ENCODE measurements around the gene RHEX.
"Not testable (repeated sequence)": the region's sequence is repeated elsewhere in the genome, so short reads cannot be mapped to it uniquely, and the experiment has no call there.

Gene RHEX

GRCh38 chr1:206055639-206056323 is 2.8 kb downstream of the RHEX start:
- H2AFZ ChIP-seq (ENCODE audit: low read length): not testable (repeated sequence)

GRCh38 chr1:206058289-206058926 is 5.4 kb downstream of the RHEX start:
- H3K9me2 ChIP-seq (replicated peaks; ENCODE audit: insufficient read depth, low read length); H3K4me2 ChIP-seq (ENCODE audit: low read depth, low read length); H3K36me3 ChIP-seq (replicated peaks; ENCODE audit: insufficient read depth, low read length); H2AFZ ChIP-seq (ENCODE audit: low read length); H4K20me1 ChIP-seq (ENCODE audit: insufficient read depth, low read length); H3K27ac ChIP-seq (ENCODE audit: low read length); H3K4me1 ChIP-seq (ENCODE audit: low read length); DNase-seq; H3F3A ChIP-seq (ENCODE audit: insufficient read depth, low read length); H3K4me3 ChIP-seq (ENCODE audit: low read length); H3K27me3 ChIP-seq (replicated peaks; ENCODE audit: insufficient read depth, low read length); H3K9ac ChIP-seq (ENCODE audit: low read length); H3K9me3 ChIP-seq (replicated peaks; ENCODE audit: insufficient read depth, low read length): not testable (repeated sequence)
- peaks cover 42% of the 10 kb centered on the region for H3K79me2 ChIP-seq (ENCODE audit: low read length)

More at GRCh38 chr1:206055639-206056323, 2.8 kb downstream of the RHEX start:
- peaks cover 42% of the 10 kb centered on the region for H3K79me2 ChIP-seq (ENCODE audit: low read length)
- H3F3A ChIP-seq (ENCODE audit: insufficient read depth, low read length): peaks cover 32% of the 10 kb centered on the region
- peaks cover 18% of the 10 kb centered on the region for H3K4me1 ChIP-seq (ENCODE audit: low read length)
- not testable (repeated sequence) for H3K27me3 ChIP-seq (replicated peaks; ENCODE audit: insufficient read depth, low read length); H3K9me2 ChIP-seq (replicated peaks; ENCODE audit: insufficient read depth, low read length); H4K20me1 ChIP-seq (ENCODE audit: insufficient read depth, low read length); H3K4me2 ChIP-seq (ENCODE audit: low read depth, low read length); H3K9me3 ChIP-seq (replicated peaks; ENCODE audit: insufficient read depth, low read length); H3K27ac ChIP-seq (ENCODE audit: low read length); DNase-seq; H3K36me3 ChIP-seq (replicated peaks; ENCODE audit: insufficient read depth, low read length); H3K4me3 ChIP-seq (ENCODE audit: low read length); H3K9ac ChIP-seq (ENCODE audit: low read length)

GRCh38 chr1:206058927-206059292 is 5.9 kb downstream of the RHEX start:
- no peak overlapping the region for H2AFZ ChIP-seq (ENCODE audit: low read length)

GRCh38 chr1:206059355-206059915 is 6.5 kb downstream of the RHEX start:
- Histone ChIP-seq H3K4me2 (ENCODE audit: low read depth, low read length) (no peak overlapping the region), H2AFZ (ENCODE audit: low read length) (no peak overlapping the region), H3K79me2 (ENCODE audit: low read length) (peaks cover 42% of the 10 kb centered on the region), H3K9me3 (replicated peaks; ENCODE audit: insufficient read depth, low read length) (no peaks in the 10 kb centered on the region), H4K20me1 (ENCODE audit: insufficient read depth, low read length) (no peaks in the 10 kb centered on the region), H3K4me3 (ENCODE audit: low read length) (no peak overlapping the region), H3K27ac (ENCODE audit: low read length) (no peak overlapping the region), H3K36me3 (replicated peaks; ENCODE audit: insufficient read depth, low read length) (peaks cover 4% of the 10 kb centered on the region; the same call in 1 of the 2 replicates), H3K27me3 (replicated peaks; ENCODE audit: insufficient read depth, low read length) (no peaks in the 10 kb centered on the region), H3K4me1 (ENCODE audit: low read length) (no peaks in the 10 kb centered on the region), H3K9me2 (replicated peaks; ENCODE audit: insufficient read depth, low read length) (no peaks in the 10 kb centered on the region), H3F3A (ENCODE audit: insufficient read depth, low read length) (no peaks in the 10 kb centered on the region), H3K9ac (ENCODE audit: low read length) (no peak overlapping the region)
- TF ChIP-seq CTCF (IDR thresholded peaks at IDR 0.05; ENCODE audit: low read length): no peak
- no peak for TF ChIP-seq EZH2 (optimal IDR thresholded peaks at IDR 0.05; ENCODE audit: low read depth, low read length)
- no peak for TF ChIP-seq EZH2phosphoT487 (IDR thresholded peaks at IDR 0.05; ENCODE audit: low read length)
- no peak for DNase-seq

More at GRCh38 chr1:206058927-206059292, 5.9 kb downstream of the RHEX start:
- no peaks in the 10 kb centered on the region for H3K4me1 ChIP-seq (ENCODE audit: low read length)
- no peaks in the 10 kb centered on the region for H3K9me2 ChIP-seq (replicated peaks; ENCODE audit: insufficient read depth, low read length)
- no peaks in the 10 kb centered on the region for H3K27me3 ChIP-seq (replicated peaks; ENCODE audit: insufficient read depth, low read length)
- no peak overlapping the region for H3K4me2 ChIP-seq (ENCODE audit: low read depth, low read length)
- peaks cover 42% of the 10 kb centered on the region for H3K79me2 ChIP-seq (ENCODE audit: low read length)
- H3K9me3 ChIP-seq (replicated peaks; ENCODE audit: insufficient read depth, low read length): no peaks in the 10 kb centered on the region
- DNase-seq: no peak
- H3K9ac ChIP-seq (ENCODE audit: low read length): no peak overlapping the region
- no peak overlapping the region for H3K4me3 ChIP-seq (ENCODE audit: low read length)
- no peaks in the 10 kb centered on the region for H4K20me1 ChIP-seq (ENCODE audit: insufficient read depth, low read length)
- TF ChIP-seq CTCF (IDR thresholded peaks at IDR 0.05; ENCODE audit: low read length) (no peak), EZH2 (optimal IDR thresholded peaks at IDR 0.05; ENCODE audit: low read depth, low read length) (no peak), EZH2phosphoT487 (IDR thresholded peaks at IDR 0.05; ENCODE audit: low read length) (no peak)
- peaks cover 4% of the 10 kb centered on the region; the same call in 1 of the 2 replicates for H3K36me3 ChIP-seq (replicated peaks; ENCODE audit: insufficient read depth, low read length)
- peaks cover 4% of the 10 kb centered on the region for H3F3A ChIP-seq (ENCODE audit: insufficient read depth, low read length)
- no peak overlapping the region for H3K27ac ChIP-seq (ENCODE audit: low read length)
